GM19467 (cell line): ENCODE data around the gene LAMB2.

Source experiments
- ATAC-seq: cut with Tn5 transposase; IDR thresholded peaks from one replicate; pipeline ENCODE4 v1.9.1; 2021; ENCODE audit warnings: mild to moderate bottlenecking, moderate library complexity; ENCODE audit not compliant: unreplicated experiment

LAMB2 gene

GRCh38 chr3:49079270-49079669 is 53.6 kb downstream of the LAMB2 start:
- no peak for ATAC-seq

GRCh38 chr3:49076646-49077045 is 56.2 kb downstream of the LAMB2 start:
- ATAC-seq: no peak

- no peak for ATAC-seq
Measured at GRCh38 chr3:49076116-49076515, 56.7 kb downstream of the LAMB2 start.
